Measurements from ENCODE around the gene MRPL23.

Gene MRPL23

GRCh38 chr11:1921574-1922141, 25.5 kb upstream of the MRPL23 start:
- H3K4me3 ChIP-seq (ENCODE audit: control insufficient read depth, low read depth, low read length): no peak overlapping the region
- DNase-seq (ENCODE audit: low read depth): peak; percentile 78
- TF ChIP-seq CTCF (conservative IDR thresholded peaks at IDR 0.05; ENCODE audit: control insufficient read depth, insufficient read depth, low read depth, low read length): no peak

- no peak overlapping the region for H3K4me3 ChIP-seq (ENCODE audit: control insufficient read depth, low read depth, low read length)
- TF ChIP-seq CTCF (conservative IDR thresholded peaks at IDR 0.05; ENCODE audit: control insufficient read depth, insufficient read depth, low read depth, low read length): no peak
- DNase-seq (ENCODE audit: low read depth): no peak
Observed at GRCh38 chr11:1922481-1923081, 24.6 kb upstream of the MRPL23 start.

- no peak for TF ChIP-seq CTCF (conservative IDR thresholded peaks at IDR 0.05; ENCODE audit: control insufficient read depth, insufficient read depth, low read depth, low read length)
- H3K4me3 ChIP-seq (ENCODE audit: control insufficient read depth, low read depth, low read length): no peak overlapping the region
- no peak for DNase-seq (ENCODE audit: low read depth)
Observed at GRCh38 chr11:1923201-1923956, 23.8 kb upstream of the MRPL23 start.

GRCh38 chr11:1924181-1924580, 23.0 kb upstream of the MRPL23 start:
- H3K4me3 ChIP-seq (ENCODE audit: control insufficient read depth, low read depth, low read length): no peak overlapping the region
- no peak for DNase-seq (ENCODE audit: low read depth)
- no peak for TF ChIP-seq CTCF (conservative IDR thresholded peaks at IDR 0.05; ENCODE audit: control insufficient read depth, insufficient read depth, low read depth, low read length)

GRCh38 chr11:1924646-1925372, 22.3 kb upstream of the MRPL23 start:
- DNase-seq (ENCODE audit: low read depth): no peak
- H3K4me3 ChIP-seq (ENCODE audit: control insufficient read depth, low read depth, low read length): no peak overlapping the region
- no peak for TF ChIP-seq CTCF (conservative IDR thresholded peaks at IDR 0.05; ENCODE audit: control insufficient read depth, insufficient read depth, low read depth, low read length)

GRCh38 chr11:1925373-1926155, 21.6 kb upstream of the MRPL23 start:
- H3K4me3 ChIP-seq (ENCODE audit: control insufficient read depth, low read depth, low read length): no peak overlapping the region
- DNase-seq (ENCODE audit: low read depth): no peak
- TF ChIP-seq CTCF (conservative IDR thresholded peaks at IDR 0.05; ENCODE audit: control insufficient read depth, insufficient read depth, low read depth, low read length): no peak

Data from fibroblast of mammary gland (primary cell).